ENCODE results near the gene RNF130.

Gene RNF130

DNA sequence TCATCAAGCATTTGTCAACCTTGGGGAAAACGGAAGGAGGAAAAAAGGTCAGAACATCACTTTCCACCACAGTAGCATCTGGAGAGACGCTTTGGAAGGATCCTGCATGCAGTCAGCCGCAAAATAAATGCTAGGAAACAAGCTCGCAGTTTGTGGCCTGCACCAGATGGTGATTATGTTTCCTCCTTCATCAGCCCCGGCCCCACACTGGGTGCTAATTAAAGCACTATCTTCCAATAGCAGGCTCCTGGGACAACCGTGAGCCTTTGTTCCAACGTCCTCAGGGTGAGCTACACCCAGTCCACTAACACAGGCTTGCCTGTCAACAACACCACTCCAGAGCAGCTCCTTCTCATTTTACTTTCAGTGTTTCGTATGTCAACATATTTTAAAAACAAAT is 64.0 kb downstream of the RNF130 start:
- H3K27me3 ChIP-seq (ENCODE audit: low read depth, low read length) = peaks cover 29% of the 10 kb centered on the region; the same call in 1 of the 2 replicates
- no peak overlapping the region for H3K4me3 ChIP-seq (ENCODE audit: low read length)
- H3K9ac ChIP-seq (ENCODE audit: low read length) = no peak overlapping the region
- H3K79me2 ChIP-seq (ENCODE audit: low read length) = no peaks in the 10 kb centered on the region
- H3K36me3 ChIP-seq (replicated peaks; ENCODE audit: low read depth, low read length) = no peaks in the 10 kb centered on the region
- no peak overlapping the region for H2AFZ ChIP-seq (ENCODE audit: low read depth, low read length)
- no peaks in the 10 kb centered on the region for H3K9me3 ChIP-seq (ENCODE audit: insufficient read depth, low read length)
- no peak overlapping the region for H3K27ac ChIP-seq (ENCODE audit: low read length)
- TF ChIP-seq, protein P1, sequence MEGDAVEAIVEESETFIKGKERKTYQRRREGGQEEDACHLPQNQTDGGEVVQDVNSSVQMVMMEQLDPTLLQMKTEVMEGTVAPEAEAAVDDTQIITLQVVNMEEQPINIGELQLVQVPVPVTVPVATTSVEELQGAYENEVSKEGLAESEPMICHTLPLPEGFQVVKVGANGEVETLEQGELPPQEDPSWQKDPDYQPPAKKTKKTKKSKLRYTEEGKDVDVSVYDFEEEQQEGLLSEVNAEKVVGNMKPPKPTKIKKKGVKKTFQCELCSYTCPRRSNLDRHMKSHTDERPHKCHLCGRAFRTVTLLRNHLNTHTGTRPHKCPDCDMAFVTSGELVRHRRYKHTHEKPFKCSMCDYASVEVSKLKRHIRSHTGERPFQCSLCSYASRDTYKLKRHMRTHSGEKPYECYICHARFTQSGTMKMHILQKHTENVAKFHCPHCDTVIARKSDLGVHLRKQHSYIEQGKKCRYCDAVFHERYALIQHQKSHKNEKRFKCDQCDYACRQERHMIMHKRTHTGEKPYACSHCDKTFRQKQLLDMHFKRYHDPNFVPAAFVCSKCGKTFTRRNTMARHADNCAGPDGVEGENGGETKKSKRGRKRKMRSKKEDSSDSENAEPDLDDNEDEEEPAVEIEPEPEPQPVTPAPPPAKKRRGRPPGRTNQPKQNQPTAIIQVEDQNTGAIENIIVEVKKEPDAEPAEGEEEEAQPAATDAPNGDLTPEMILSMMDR (IDR thresholded peaks at IDR 0.05; ENCODE audit: low read depth, low read length) = no peak
- no peak for TF ChIP-seq EZH2phosphoT487 (IDR thresholded peaks at IDR 0.05; ENCODE audit: low read depth)
- H3K4me2 ChIP-seq (ENCODE audit: low read length) = no peak overlapping the region
- no peaks in the 10 kb centered on the region for H3K4me1 ChIP-seq (ENCODE audit: low read length)
- H4K20me1 ChIP-seq (ENCODE audit: insufficient read depth, low read length) = no peaks in the 10 kb centered on the region

DNA sequence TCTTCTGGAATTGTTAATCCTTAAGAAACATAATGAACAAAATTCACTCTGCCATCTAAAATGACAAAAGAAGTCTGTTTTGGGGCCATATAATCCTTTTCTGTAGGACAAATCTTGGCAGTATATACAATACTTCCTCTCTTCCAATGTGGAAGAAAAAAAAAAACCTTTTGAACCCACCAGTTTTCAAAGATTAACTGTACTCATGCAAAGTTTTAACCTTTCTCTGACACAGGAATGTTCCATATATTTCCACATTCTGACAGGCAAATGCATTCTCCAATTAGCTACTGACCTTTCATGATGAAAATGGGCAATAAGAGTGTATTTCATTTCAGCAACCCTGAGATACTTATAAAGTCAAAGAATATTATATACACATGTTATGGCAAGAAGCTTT is 65.4 kb downstream of the RNF130 start:
- TF ChIP-seq EZH2phosphoT487 (IDR thresholded peaks at IDR 0.05; ENCODE audit: low read depth) = no peak
- TF ChIP-seq, protein P1 (IDR thresholded peaks at IDR 0.05; ENCODE audit: low read depth, low read length) = no peak
- Histone ChIP-seq H3K9ac (ENCODE audit: low read length) (no peak overlapping the region), H3K4me2 (ENCODE audit: low read length) (no peak overlapping the region), H3K36me3 (replicated peaks; ENCODE audit: low read depth, low read length) (no peaks in the 10 kb centered on the region), H3K4me3 (ENCODE audit: low read length) (no peak overlapping the region), H3K27ac (ENCODE audit: low read length) (no peak overlapping the region), H3K79me2 (ENCODE audit: low read length) (no peaks in the 10 kb centered on the region), H4K20me1 (ENCODE audit: insufficient read depth, low read length) (no peaks in the 10 kb centered on the region), H3K4me1 (ENCODE audit: low read length) (no peaks in the 10 kb centered on the region), H2AFZ (ENCODE audit: low read depth, low read length) (no peak overlapping the region), H3K9me3 (ENCODE audit: insufficient read depth, low read length) (no peaks in the 10 kb centered on the region), H3K27me3 (ENCODE audit: low read depth, low read length) (peaks cover 24% of the 10 kb centered on the region; the same call in 1 of the 2 replicates)

DNA sequence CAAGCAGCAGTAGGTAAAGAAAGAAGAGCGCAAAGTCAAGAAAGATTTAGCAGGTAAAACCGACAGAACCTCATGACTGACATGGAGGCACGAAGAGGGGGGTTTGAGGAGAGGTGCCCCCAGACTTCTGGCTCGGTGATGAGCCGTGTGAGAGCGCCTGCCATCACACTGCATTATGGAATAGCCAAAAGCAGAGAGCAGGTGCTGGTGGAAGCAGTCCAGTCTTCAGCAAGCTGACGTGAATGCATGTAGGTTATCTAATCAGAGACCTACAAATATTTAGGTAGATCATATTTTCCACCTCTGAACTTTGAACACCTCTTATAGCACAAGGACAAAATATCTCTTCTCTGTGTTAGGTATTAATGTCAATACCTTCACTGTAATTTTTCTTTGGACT is 68.4 kb downstream of the RNF130 start:
- H2AFZ ChIP-seq (ENCODE audit: low read depth, low read length) = no peak overlapping the region
- no peak overlapping the region for H3K9ac ChIP-seq (ENCODE audit: low read length)
- no peaks in the 10 kb centered on the region for H3K9me3 ChIP-seq (ENCODE audit: insufficient read depth, low read length)
- no peak overlapping the region for H3K4me2 ChIP-seq (ENCODE audit: low read length)
- H4K20me1 ChIP-seq (ENCODE audit: insufficient read depth, low read length) = no peaks in the 10 kb centered on the region
- peaks cover 26% of the 10 kb centered on the region; the same call in 1 of the 2 replicates for H3K27me3 ChIP-seq (ENCODE audit: low read depth, low read length)
- no peaks in the 10 kb centered on the region for H3K36me3 ChIP-seq (replicated peaks; ENCODE audit: low read depth, low read length)
- no peak for TF ChIP-seq EZH2phosphoT487 (IDR thresholded peaks at IDR 0.05; ENCODE audit: low read depth)
- TF ChIP-seq, protein P1 (IDR thresholded peaks at IDR 0.05; ENCODE audit: low read depth, low read length) = no peak
- no peaks in the 10 kb centered on the region for H3K4me1 ChIP-seq (ENCODE audit: low read length)
- H3K79me2 ChIP-seq (ENCODE audit: low read length) = no peaks in the 10 kb centered on the region
- no peak overlapping the region for H3K27ac ChIP-seq (ENCODE audit: low read length)
- H3K4me3 ChIP-seq (ENCODE audit: low read length) = no peak overlapping the region

DNA sequence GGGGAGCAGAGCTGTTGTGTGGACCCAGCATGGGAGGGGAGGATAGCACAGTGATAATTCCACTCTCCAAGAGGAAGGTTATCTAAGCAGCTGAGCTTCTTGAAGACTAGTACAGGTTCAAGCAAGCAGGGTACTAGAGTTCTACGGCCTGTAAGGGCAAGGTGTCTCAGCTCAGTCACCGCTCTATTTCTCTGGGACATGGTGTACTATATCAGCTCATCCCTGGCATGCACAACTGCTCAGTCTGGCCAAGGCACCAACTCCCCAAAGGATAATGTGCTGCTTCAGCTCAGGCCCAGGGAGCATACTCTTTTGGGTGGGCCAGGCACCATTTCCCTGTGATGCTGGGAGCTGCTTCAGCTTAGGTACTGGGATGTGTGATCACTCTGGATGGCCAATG is 69.8 kb downstream of the RNF130 start:
- Histone ChIP-seq H3K4me3 (ENCODE audit: low read length) (no peak overlapping the region), H3K9me3 (ENCODE audit: insufficient read depth, low read length) (no peaks in the 10 kb centered on the region), H3K27ac (ENCODE audit: low read length) (no peak overlapping the region), H3K27me3 (ENCODE audit: low read depth, low read length) (peaks cover 21% of the 10 kb centered on the region; the same call in 1 of the 2 replicates), H3K9ac (ENCODE audit: low read length) (no peak overlapping the region), H4K20me1 (ENCODE audit: insufficient read depth, low read length) (no peaks in the 10 kb centered on the region), H3K4me2 (ENCODE audit: low read length) (no peak overlapping the region), H3K36me3 (replicated peaks; ENCODE audit: low read depth, low read length) (no peaks in the 10 kb centered on the region), H3K79me2 (ENCODE audit: low read length) (no peaks in the 10 kb centered on the region), H2AFZ (ENCODE audit: low read depth, low read length) (no peak overlapping the region), H3K4me1 (ENCODE audit: low read length) (no peaks in the 10 kb centered on the region)
- no peak for TF ChIP-seq EZH2phosphoT487 (IDR thresholded peaks at IDR 0.05; ENCODE audit: low read depth)
- TF ChIP-seq, protein P1 (IDR thresholded peaks at IDR 0.05; ENCODE audit: low read depth, low read length) = no peak
